HUES48 (cell line): ENCODE results near the gene CFAP92.

Experiments used
- H3K27ac ChIP-seq: one replicate; pipeline ENCODE4 v1.7.0; 2013; ENCODE audit warnings: low read depth, low read length, inconsistent platforms
- H3K27me3 ChIP-seq: 2 replicates; pipeline ENCODE4 v1.6.1; 2013; ENCODE audit warnings: mild to moderate bottlenecking, low read length; ENCODE audit not compliant: control insufficient read depth, insufficient read depth
- H3K36me3 ChIP-seq: 2 replicates; pipeline ENCODE4 v1.6.1; 2013; ENCODE audit warnings: low read length; ENCODE audit not compliant: control insufficient read depth, insufficient read depth
- H3K4me1 ChIP-seq: 2 replicates; pipeline ENCODE4 v1.6.1; 2013; ENCODE audit warnings: mild to moderate bottlenecking, low read length; ENCODE audit not compliant: control insufficient read depth, insufficient read depth
- H3K4me3 ChIP-seq: 2 replicates; pipeline ENCODE4 v1.5.1; 2013; ENCODE audit warnings: mild to moderate bottlenecking, low read depth, low read length
- H3K9ac ChIP-seq: 2 replicates; pipeline ENCODE4 v1.6.1; 2013; ENCODE audit warnings: mild to moderate bottlenecking, low read depth, low read length, moderate library complexity
- H3K9me3 ChIP-seq: 2 replicates; pipeline ENCODE4 v1.6.1; 2013; ENCODE audit warnings: low read length; ENCODE audit not compliant: control insufficient read depth, insufficient read depth

Gene CFAP92

DNA sequence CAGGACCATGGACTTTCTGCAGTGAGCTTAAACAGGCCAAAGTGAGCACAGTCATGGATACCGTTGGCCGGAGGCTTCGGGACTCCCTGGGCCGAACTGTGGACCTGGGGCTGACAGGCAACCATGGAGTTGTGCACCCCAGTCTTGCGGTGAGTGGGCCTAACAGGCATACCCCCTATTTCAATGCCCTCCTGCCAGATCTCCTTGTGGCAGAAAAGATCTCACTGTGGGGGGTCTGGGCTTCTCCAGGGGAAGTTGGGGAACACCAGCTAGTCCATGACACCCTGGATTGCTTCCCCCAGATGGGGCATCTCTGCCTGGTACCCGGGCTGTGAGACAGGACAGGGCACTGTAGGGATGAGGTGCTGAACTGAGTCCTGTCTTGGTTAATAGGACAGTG lies 84.9 kb downstream of the CFAP92 start:
- H3K9me3 ChIP-seq, result no peaks in the 10 kb centered on the region
- H3K9ac ChIP-seq, result no peak overlapping the region
- no peaks in the 10 kb centered on the region for H3K4me1 ChIP-seq
- no peak overlapping the region for H3K4me3 ChIP-seq
- H3K36me3 ChIP-seq, result peaks cover 94% of the 10 kb centered on the region
- H3K27me3 ChIP-seq, result no peaks in the 10 kb centered on the region
- H3K27ac ChIP-seq, result no peak overlapping the region

DNA sequence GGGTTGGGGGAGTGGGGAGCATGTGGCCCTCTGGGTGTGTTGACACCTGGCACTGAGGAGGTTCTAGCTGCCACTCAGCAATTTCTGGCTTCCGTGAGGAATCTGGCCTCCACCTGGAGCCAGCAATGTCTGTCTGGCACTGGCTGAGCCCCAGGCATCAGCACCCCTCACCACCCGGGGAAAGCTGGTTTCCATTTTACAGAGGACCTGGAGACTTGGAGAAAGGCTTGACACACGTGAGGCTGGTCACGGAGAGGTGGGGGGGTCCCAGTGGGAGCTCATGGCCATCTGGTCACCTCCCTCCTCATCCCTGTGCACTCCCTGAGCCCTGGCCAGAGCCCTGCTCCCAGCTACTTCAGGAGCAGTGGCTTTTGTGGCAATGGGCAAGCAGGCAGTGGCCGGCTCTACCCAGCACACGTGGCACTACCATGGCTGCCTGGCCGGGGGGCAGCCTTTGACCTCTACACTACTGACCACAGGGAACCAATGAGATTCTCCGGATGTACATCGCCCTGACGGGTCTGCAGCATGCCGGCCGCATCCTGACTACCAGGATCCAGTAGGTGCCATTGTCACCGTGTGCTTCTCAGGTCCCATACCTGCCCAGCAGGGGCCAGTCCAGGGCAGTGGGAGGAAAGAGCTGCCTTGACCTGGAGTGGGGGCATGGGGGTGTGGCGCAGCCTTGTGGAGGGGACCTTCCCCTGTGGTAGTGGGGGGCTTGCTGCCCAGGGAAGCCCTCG lies 86.0 kb downstream of the CFAP92 start:
- Histone ChIP-seq H3K4me1 (no peaks in the 10 kb centered on the region), H3K9me3 (no peaks in the 10 kb centered on the region), H3K4me3 (no peak overlapping the region), H3K27ac (no peak overlapping the region), H3K27me3 (no peaks in the 10 kb centered on the region), H3K36me3 (peaks cover 94% of the 10 kb centered on the region), H3K9ac (no peak overlapping the region)

DNA sequence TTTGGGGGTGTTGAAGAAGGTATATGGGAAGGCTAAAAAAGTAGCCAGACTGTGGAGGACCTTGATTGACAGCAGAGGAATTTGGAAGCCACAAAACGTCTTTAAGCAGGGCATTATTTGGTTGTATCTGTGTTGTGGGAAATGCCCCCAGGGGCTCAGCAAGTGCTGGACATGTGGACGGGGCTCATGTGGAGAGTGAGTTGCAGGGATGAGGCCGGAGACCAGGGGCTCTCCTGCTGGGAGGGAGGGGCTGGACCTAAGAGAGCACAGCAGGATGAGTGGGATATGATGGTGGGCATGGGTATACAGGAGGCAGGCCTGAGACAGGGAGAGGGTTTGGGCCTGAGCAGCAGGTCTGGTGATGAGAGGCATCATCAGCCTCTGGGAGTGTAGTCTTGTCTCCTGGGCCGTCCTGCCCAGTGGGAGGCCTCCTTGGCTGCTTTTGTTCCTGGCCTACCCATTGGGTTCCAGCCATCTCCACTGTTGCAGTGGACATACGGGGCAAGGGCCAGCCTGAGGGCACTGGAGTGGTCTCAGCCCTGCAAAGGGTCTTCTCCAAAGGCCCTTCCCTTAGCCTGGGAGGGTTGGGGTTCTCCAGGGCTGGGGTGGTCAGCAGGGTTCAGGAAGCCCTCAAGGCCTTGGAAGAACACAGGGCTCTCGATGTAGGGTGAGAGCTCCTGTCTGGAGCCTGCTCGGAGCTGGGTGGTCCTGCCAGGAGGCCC lies 86.9 kb downstream of the CFAP92 start:
- peaks cover 94% of the 10 kb centered on the region for H3K36me3 ChIP-seq
- H3K9ac ChIP-seq, result no peak overlapping the region
- no peaks in the 10 kb centered on the region for H3K27me3 ChIP-seq
- H3K27ac ChIP-seq, result no peak overlapping the region
- H3K4me1 ChIP-seq, result no peaks in the 10 kb centered on the region
- no peaks in the 10 kb centered on the region for H3K9me3 ChIP-seq
- no peak overlapping the region for H3K4me3 ChIP-seq

DNA sequence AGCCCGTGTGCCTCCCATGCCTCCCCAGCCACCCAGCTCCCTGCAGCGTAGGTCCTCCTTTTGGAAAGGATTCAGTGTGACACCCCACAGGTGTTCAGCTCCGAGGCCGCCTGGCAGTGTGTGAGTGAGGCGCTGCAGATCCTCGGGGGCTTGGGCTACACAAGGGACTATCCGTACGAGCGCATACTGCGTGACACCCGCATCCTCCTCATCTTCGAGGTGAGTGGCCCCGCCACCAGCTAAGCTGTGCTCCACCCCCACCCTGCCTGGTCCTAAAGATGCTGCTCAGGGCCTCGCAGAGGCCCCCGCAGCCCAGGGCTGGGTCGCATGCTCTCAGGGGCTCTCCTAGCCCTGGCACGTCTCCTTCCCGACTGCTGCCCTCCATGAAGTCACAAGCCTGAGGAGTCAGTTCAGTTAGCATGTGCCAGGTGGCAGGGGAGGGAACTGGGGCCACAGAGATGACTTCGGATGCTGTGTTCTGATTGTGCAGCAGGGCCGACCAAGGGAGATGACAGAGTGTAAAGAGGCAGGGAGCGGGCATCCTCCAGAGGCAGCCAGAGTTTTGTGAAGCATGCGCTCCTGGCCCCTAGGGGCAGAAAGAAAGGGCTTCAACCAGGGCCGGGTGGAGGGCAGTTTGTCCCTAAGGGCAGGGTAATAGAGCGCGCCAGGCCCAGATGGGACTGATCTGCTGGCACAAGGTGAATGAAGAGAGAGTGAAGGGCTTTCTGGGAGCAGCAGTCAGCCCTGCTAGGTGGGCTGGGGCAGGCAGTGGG lies 87.7 kb downstream of the CFAP92 start:
- Histone ChIP-seq H3K27ac (no peak overlapping the region), H3K36me3 (peaks cover 97% of the 10 kb centered on the region), H3K27me3 (no peaks in the 10 kb centered on the region)

DNA sequence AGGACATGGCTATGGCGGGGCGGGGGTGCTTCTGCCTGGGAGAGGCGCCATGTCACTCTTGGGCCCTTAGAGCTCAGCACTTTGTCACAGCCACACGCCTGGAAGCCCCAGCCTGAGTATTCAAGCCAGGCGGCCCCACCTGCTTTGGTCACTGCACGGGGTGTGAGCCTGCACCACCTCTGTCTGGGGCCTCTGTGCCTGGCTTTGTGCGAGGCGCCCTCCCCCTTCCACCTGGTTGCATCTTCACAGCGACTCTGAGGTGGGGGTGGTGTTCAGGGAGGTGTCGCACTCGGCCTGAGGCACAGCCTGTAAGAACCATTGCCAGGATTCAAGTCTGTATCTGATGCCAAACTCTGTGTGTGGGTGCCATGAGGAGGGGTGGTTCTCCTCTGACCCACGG lies 90.4 kb downstream of the CFAP92 start:
- H3K9ac ChIP-seq, result no peak overlapping the region
- peaks cover 97% of the 10 kb centered on the region for H3K36me3 ChIP-seq
- H3K27ac ChIP-seq, result no peak overlapping the region
- no peaks in the 10 kb centered on the region for H3K9me3 ChIP-seq
- no peaks in the 10 kb centered on the region for H3K4me1 ChIP-seq
- H3K4me3 ChIP-seq, result no peak overlapping the region
- no peaks in the 10 kb centered on the region for H3K27me3 ChIP-seq

More for the DNA sequence above, 87.7 kb downstream of the CFAP92 start:
- no peak overlapping the region for H3K9ac ChIP-seq
- H3K4me3 ChIP-seq, result no peak overlapping the region
- no peaks in the 10 kb centered on the region for H3K4me1 ChIP-seq
- H3K9me3 ChIP-seq, result no peaks in the 10 kb centered on the region

DNA sequence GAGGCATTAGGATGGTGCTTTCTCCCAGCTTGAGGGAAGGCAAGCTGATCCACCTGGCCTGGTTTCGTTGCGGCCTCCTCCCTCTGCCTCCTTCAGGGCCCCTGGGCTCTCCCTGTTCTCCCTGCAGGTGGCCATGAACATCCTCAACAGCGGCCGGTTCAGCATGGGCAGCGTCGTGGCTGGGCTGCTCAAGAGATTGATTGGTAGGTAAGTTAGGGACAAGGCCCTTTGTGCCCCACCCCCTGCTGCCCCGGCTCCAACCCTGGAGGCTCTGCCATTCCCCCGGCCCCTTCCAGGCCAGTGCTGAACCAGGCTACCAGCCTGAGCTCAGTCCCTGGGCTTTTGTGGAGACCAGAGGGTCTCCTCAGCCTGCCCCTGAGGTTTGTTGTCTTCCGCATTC lies 91.5 kb downstream of the CFAP92 start:
- Histone ChIP-seq H3K4me1 (no peaks in the 10 kb centered on the region), H3K36me3 (peaks cover 97% of the 10 kb centered on the region), H3K27me3 (no peaks in the 10 kb centered on the region), H3K9ac (no peak overlapping the region), H3K27ac (no peak overlapping the region), H3K9me3 (no peaks in the 10 kb centered on the region), H3K4me3 (no peak overlapping the region)

DNA sequence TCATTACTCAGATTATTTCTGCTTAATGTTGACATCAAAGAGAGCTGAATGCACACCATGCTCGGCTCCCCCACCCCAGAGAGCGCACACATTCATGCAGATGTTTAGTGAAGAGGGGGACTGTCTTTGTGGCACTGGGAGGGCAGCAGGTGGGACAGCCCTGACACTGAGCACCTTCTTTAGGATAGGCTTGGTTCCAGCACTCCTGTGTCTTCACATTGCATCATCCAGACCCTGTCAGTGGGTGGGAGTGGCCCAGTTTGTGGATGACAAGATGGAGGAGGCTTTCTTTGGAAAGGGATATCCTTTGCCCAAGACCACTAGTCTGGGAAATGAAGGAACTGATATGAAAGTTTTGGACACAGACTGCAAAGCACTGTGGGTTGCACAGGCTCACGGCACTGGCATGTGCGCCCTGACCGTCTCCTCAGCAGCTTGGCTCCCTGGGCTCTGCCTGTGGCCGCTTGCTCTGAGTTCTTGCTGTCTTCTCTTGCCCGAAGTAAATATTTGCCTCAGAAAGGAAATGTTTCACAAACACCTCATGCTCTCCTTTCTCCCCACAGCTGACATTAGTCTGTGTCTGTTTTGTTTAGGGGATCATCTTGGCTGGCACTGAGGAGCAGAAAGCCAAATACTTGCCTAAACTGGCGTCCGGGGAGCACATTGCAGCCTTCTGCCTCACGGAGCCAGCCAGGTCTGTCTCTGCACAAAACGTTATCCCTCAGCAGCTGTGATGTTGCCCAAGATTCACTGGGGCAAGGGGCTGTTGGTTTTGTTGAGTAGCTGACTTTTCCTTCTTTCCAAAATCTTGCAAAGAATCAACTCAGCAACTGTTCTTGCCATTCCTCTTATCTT lies 97.8 kb downstream of the CFAP92 start:
- peaks cover 74% of the 10 kb centered on the region for H3K36me3 ChIP-seq
- no peaks in the 10 kb centered on the region for H3K9me3 ChIP-seq
- H3K9ac ChIP-seq, result no peak overlapping the region
- H3K4me3 ChIP-seq, result no peak overlapping the region
- H3K27ac ChIP-seq, result no peak overlapping the region
- no peaks in the 10 kb centered on the region for H3K4me1 ChIP-seq
- no peaks in the 10 kb centered on the region for H3K27me3 ChIP-seq

DNA sequence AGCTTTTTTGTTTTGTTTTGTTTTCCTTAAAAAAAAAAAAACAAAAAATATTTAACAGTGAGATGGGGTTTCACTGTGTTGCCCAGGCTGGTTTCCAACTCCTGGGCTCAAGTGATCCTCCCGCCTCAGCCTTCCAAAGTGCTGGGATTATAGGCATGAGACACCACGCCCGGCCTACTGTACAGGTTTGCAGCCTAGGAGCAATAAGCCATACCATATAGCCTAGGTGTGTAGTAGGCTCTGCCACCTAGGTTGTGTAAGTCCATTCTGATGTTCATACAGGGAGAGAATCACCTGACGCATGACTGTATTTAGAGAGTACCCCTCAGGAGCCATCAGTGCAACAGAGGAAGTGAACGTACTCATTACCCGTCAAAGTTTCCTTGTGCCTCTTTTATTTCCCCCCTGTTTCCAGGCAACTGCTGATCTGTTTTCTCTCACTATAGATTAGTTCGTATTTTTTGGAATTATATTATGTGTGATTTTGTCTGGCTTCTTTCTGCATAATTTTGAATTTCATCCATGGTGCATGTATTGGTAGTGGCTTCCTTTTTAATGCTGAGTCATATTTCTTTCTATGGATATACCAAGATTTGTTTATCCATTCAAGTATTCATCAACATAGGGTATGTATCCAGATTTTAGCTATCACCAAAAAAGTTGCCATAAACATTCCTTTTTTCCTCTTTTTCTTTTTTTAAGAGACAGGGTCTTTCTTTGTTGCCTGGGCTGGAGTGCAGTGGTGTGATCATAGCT lies 104.6 kb downstream of the CFAP92 start:
- Histone ChIP-seq H3K36me3 (peaks cover 44% of the 10 kb centered on the region), H3K9ac (no peak overlapping the region), H3K27ac (no peak overlapping the region), H3K4me3 (no peak overlapping the region), H3K27me3 (no peaks in the 10 kb centered on the region), H3K9me3 (no peaks in the 10 kb centered on the region), H3K4me1 (no peaks in the 10 kb centered on the region)

DNA sequence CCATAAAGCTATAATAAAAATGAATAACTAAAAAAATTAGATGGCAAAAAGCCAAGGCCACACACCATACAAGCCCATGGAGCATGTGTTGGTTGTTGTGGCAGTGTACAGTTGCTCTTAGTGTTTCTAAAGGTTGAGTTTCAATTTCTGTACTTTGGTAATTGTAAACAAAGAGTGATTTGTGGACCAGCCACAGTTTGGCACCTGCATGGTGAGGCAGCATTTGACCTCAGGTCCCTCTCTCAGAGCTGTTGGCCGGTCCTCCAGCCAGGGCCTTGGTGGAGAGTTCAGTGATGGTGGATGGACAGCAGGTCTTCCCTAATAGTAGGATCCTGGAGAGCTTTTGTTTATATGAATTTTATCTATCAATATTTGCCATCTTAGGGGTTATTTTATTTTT lies 108.9 kb downstream of the CFAP92 start:
- H3K9ac ChIP-seq, result no peak overlapping the region
- H3K4me3 ChIP-seq, result no peak overlapping the region
- H3K27me3 ChIP-seq, result no peaks in the 10 kb centered on the region
- H3K27ac ChIP-seq, result no peak overlapping the region
- peaks cover 56% of the 10 kb centered on the region for H3K36me3 ChIP-seq
- no peaks in the 10 kb centered on the region for H3K4me1 ChIP-seq
- no peaks in the 10 kb centered on the region for H3K9me3 ChIP-seq

DNA sequence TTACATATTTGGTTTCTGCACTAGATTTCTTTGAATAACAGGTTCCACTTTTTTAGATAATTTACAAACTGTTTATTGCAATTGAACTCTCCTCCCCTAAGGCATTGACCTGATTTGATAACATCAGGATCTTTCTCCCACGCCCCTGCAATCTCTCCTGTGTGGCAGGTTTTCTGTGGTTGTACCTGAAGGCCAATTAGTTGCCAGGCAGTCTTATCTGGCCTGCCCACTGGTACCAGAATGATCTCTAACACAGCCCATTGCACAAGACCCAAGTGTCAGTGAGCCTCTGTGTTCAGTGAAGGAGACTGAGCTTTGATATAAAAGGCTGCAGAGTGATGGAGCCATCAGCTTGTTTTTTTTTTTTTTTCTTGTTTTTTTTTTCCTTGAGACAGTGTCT lies 111.2 kb downstream of the CFAP92 start:
- Histone ChIP-seq H3K4me1 (no peaks in the 10 kb centered on the region), H3K36me3 (peaks cover 52% of the 10 kb centered on the region), H3K9ac (no peak overlapping the region)

More for the DNA sequence above, 111.2 kb downstream of the CFAP92 start:
- H3K27ac ChIP-seq, result no peak overlapping the region
- no peaks in the 10 kb centered on the region for H3K27me3 ChIP-seq
- no peaks in the 10 kb centered on the region for H3K9me3 ChIP-seq
- H3K4me3 ChIP-seq, result no peak overlapping the region
